OCI-LY1 (cell line): ENCODE measurements around the gene NOX5.

Experiments used
- EZH2 ChIP-seq: fragments of 200-600 bp; sonication (generic), shearing (Covaris generic); IDR thresholded peaks from 2 replicates; pipeline ENCODE4 v1.8.0; 2017; ENCODE audit warnings: borderline replicate concordance, mixed run types, mild to moderate bottlenecking, antibody characterized with exemption, low read length, moderate library complexity, mixed read lengths
- TF ChIP-seq, protein P1 (sequence below): fragments of 200-600 bp; sonication (generic), shearing (Covaris generic); IDR thresholded peaks from 2 replicates; pipeline ENCODE4 v1.5.1; 2017; ENCODE audit warnings: mild to moderate bottlenecking, antibody characterized with exemption, low read length, moderate library complexity, mixed read lengths

DNA sequence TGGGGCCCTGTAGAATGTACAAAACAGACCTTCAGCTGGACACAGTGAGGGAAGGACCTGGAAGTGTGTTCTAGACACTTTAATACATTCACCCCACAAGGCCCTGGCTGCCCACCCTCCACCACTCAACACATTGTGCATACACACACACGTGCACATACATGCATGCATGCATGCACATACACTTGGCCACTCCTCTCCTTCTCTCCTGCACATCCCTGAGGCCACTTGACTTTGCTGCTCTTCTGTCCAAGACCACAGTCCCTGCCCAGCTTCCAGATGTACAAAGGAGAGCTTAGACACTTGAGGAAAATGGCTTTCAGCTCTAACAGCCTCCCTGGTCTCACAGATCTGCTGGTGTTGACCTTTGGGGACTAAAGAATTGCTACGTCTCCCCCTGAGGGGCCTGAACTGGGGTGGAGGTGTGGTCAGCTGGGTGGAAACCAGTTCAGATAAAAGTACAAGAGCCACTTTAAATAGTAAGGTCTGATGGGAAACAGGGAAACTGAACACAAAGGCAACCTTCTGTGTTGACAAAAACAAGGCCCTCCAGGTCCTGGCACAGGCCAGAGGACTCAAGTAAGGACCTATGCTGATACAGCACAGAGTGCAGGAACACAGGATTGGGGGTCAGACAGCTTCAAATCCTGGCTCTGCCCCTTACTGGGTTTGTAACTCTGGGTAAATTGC, 24.8 kb upstream of the NOX5 start:
- no peak for TF ChIP-seq EZH2
- TF ChIP-seq, protein P1, sequence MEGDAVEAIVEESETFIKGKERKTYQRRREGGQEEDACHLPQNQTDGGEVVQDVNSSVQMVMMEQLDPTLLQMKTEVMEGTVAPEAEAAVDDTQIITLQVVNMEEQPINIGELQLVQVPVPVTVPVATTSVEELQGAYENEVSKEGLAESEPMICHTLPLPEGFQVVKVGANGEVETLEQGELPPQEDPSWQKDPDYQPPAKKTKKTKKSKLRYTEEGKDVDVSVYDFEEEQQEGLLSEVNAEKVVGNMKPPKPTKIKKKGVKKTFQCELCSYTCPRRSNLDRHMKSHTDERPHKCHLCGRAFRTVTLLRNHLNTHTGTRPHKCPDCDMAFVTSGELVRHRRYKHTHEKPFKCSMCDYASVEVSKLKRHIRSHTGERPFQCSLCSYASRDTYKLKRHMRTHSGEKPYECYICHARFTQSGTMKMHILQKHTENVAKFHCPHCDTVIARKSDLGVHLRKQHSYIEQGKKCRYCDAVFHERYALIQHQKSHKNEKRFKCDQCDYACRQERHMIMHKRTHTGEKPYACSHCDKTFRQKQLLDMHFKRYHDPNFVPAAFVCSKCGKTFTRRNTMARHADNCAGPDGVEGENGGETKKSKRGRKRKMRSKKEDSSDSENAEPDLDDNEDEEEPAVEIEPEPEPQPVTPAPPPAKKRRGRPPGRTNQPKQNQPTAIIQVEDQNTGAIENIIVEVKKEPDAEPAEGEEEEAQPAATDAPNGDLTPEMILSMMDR = no peak
